ENCODE data around the gene MSMP. TPM values are rescaled to one million over a fixed set of nuclear protein-coding genes. Genes with fewer than 3 reads are reported as not detected.

The MSMP gene
- total and polyA plus RNA-seq, 2 donors (not counting 3 experiments of a cell fraction or from before 2014, with no cell fraction given), result 18.8 to 29.0 TPM

- TF ChIP-seq POLR2A (IDR thresholded peaks at IDR 0.05; ENCODE audit: low read depth, low read length) (peak; percentile 66), MYC (IDR thresholded peaks at IDR 0.05; ENCODE audit: low read depth, low read length) (peak; percentile 57), POLR2AphosphoS5 (IDR thresholded peaks at IDR 0.05; ENCODE audit: insufficient read depth, low read depth, low read length) (peak; percentile 47), MAX (IDR thresholded peaks at IDR 0.05; ENCODE audit: insufficient read depth, insufficient read length) (no peak)
- H2AFZ ChIP-seq (ENCODE audit: low read depth, low read length), result no peak overlapping the region
- peak overlapping the region; percentile 97 for H3K27ac ChIP-seq (ENCODE audit: insufficient read depth, low read depth, low read length)
- H3K27me3 ChIP-seq (ENCODE audit: control insufficient read depth in 2 of 2, insufficient read depth in 2 of 2, low read length in 2 of 2), result no peaks in the 10 kb centered on the region
- POLR2A ChIA-PET, result interaction anchor here (0.6 to 1.6 kb wide), 3 partner anchors 11 to 33 kb away, joined by 3 to 5 read pairs (median 4); no protein-coding TSS in a partner anchor
- no peaks in the 10 kb centered on the region for H3K9me1 ChIP-seq (replicated peaks; ENCODE audit: control insufficient read depth, extremely low read depth, insufficient read depth, low read length)
- FAIRE-seq, result peak; percentile 40
- peaks cover 0 to 2% of the 10 kb centered on the region in 2 experiments for H3K36me3 ChIP-seq (ENCODE audit: control insufficient read depth in 2 of 2, extremely low read depth in 1 of 2, insufficient read depth in 2 of 2, low read length in 2 of 2)
- H4K20me1 ChIP-seq (replicated peaks; ENCODE audit: control insufficient read depth, extremely low read depth, insufficient read depth, low read length), result no peaks in the 10 kb centered on the region
- CTCF ChIA-PET, result interaction anchor here (0.7 to 7.2 kb wide), 11 partner anchors 9 to 69 kb away, joined by 3 to 62 read pairs (median 5); partner anchors contain the start of genes CREB3, GBA2, RGP1 and SPAG8
- H3K9ac ChIP-seq (replicated peaks; ENCODE audit: extremely low read depth, insufficient read depth, low read length), result peak overlapping the region; percentile 93
- peak overlapping the region in 2 of 3 experiments; percentile 8 to 15 for H3K4me3 ChIP-seq (replicated peaks in 1 of 3; ENCODE audit: insufficient read depth in 1 of 3, low read depth in 1 of 3, low read length in 3 of 3)
- BruUV-seq (replicated peaks), result no TSS peak
- no peaks in the 10 kb centered on the region for H3K9me3 ChIP-seq (replicated peaks; ENCODE audit: control insufficient read depth, insufficient read depth, low read length)
- intact Hi-C loops (cut with micrococcal nuclease) (loop anchor here (2.0 kb wide), 4 partner anchors 13 to 149 kb away; partner anchors contain the start of genes HRCT1 and SPAG8), dilution Hi-C loops (cut with MboI; ENCODE audit: extremely low pct_ligation_motif_present, low sequenced_read_pairs) (no loop called here)
- peak overlapping the region; percentile 14 for H3K4me2 ChIP-seq (ENCODE audit: insufficient read depth, low read length)
- peak; percentile 54 for DNase-seq (ENCODE audit: low read depth, low spot score)
- H3K4me1 ChIP-seq (ENCODE audit: control insufficient read depth, extremely low read depth, insufficient read depth, low read length), result peaks cover 93% of the 10 kb centered on the region
- peaks cover 7% of the 10 kb centered on the region for H3K79me2 ChIP-seq (ENCODE audit: control insufficient read depth, insufficient read depth, low read length)
These were observed 3.3 kb upstream of the MSMP start for GRCh38 chr9:35757226-35757891.
